Neural crest cell (in vitro differentiated cells): Measurements from ENCODE around the gene FFAR4. TPM values are rescaled to one million over a fixed set of nuclear protein-coding genes. Genes with fewer than 3 reads are reported as not detected.
A peak's percentile ranks its signal among the peaks of the same experiment; 100 is the strongest.

Experiments
- DNase-seq: peaks from one replicate; pipeline ENCODE4 v3.0.0; 2021; ENCODE audit warnings: low read depth, mixed read lengths, low spot score
- H3K27ac Mint-ChIP-seq: one replicate; pipeline ENCODE4 v1.8.0; 2021; ENCODE audit warnings: mild to moderate bottlenecking, mixed read lengths; ENCODE audit not compliant: unreplicated experiment
- H3K27me3 Mint-ChIP-seq: 2 replicates; pipeline ENCODE4 v1.8.0; 2021; ENCODE audit warnings: low read depth, mild to moderate bottlenecking, mixed read lengths
- H3K36me3 Mint-ChIP-seq: 2 replicates; pipeline ENCODE4 v1.8.0; 2021; ENCODE audit warnings: low read depth, mild to moderate bottlenecking, mixed read lengths
- H3K4me1 Mint-ChIP-seq: 2 replicates; pipeline ENCODE4 v1.8.0; 2021; ENCODE audit warnings: mixed read lengths
- H3K4me3 Mint-ChIP-seq: one replicate; pipeline ENCODE4 v1.8.0; 2021; ENCODE audit warnings: mild to moderate bottlenecking, mixed read lengths
- H3K9me3 Mint-ChIP-seq: 2 replicates; pipeline ENCODE4 v1.8.0; 2021; ENCODE audit warnings: mixed read lengths
- total RNA-seq: library from RNA; stranded (reverse); gene quantifications from 2 replicates; pipeline ENCODE4 v1.2.1, GENCODE V29; 2021
- TF ChIP-seq, protein P1 (sequence below): fragments of 200-600 bp; sonication (generic); conservative IDR thresholded peaks from 2 replicates; pipeline ENCODE4 v1.5.0; 2021; ENCODE audit warnings: antibody characterized with exemption, mild to moderate bottlenecking

The FFAR4 gene
- total RNA-seq, 1 donor from 2014 or later, result 0.09 TPM

DNA sequence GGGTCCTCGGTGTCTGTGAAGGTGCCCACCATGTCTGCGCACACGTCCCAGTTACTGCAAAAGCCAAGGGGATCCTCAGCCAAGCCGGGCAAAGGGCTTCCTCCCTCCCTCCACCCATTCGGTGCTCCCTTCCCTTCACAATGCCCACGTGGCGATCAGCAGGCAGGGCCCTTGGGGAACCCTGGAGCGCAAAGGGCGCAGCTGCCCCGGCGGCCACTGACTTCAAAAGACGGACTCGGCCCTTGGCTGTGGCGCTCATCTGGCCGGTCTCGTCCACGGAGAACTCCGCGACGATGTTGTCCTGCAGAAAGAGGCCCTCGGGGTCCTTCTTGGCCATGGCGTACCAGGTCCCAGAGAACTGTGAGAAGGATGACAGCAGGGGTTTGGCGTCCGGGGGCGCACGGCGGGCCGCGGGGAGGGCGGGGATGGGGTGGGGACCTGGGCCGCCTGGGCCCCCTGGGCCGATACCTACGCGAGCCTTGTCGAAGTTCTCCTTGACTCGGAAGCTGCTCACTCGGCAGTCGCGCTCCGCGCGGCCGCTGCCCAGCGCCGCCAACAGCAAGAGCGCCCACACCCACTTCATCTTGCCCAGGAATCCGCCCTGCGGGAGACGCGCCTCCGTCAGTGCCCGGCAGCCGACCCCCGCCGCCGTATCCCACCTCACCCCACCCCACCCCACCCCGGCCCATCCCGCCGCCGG, 34.1 kb downstream of the FFAR4 start:
- Mint-ChIP-seq H3K4me3 (peak overlapping the region; percentile 52), H3K4me1 (peaks cover 4% of the 10 kb centered on the region), H3K36me3 (no peaks in the 10 kb centered on the region), H3K27ac (no peak overlapping the region), H3K9me3 (no peaks in the 10 kb centered on the region), H3K27me3 (peaks cover 70% of the 10 kb centered on the region)
- TF ChIP-seq, protein P1, sequence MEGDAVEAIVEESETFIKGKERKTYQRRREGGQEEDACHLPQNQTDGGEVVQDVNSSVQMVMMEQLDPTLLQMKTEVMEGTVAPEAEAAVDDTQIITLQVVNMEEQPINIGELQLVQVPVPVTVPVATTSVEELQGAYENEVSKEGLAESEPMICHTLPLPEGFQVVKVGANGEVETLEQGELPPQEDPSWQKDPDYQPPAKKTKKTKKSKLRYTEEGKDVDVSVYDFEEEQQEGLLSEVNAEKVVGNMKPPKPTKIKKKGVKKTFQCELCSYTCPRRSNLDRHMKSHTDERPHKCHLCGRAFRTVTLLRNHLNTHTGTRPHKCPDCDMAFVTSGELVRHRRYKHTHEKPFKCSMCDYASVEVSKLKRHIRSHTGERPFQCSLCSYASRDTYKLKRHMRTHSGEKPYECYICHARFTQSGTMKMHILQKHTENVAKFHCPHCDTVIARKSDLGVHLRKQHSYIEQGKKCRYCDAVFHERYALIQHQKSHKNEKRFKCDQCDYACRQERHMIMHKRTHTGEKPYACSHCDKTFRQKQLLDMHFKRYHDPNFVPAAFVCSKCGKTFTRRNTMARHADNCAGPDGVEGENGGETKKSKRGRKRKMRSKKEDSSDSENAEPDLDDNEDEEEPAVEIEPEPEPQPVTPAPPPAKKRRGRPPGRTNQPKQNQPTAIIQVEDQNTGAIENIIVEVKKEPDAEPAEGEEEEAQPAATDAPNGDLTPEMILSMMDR, result no peak
- peak; percentile 6 for DNase-seq

DNA sequence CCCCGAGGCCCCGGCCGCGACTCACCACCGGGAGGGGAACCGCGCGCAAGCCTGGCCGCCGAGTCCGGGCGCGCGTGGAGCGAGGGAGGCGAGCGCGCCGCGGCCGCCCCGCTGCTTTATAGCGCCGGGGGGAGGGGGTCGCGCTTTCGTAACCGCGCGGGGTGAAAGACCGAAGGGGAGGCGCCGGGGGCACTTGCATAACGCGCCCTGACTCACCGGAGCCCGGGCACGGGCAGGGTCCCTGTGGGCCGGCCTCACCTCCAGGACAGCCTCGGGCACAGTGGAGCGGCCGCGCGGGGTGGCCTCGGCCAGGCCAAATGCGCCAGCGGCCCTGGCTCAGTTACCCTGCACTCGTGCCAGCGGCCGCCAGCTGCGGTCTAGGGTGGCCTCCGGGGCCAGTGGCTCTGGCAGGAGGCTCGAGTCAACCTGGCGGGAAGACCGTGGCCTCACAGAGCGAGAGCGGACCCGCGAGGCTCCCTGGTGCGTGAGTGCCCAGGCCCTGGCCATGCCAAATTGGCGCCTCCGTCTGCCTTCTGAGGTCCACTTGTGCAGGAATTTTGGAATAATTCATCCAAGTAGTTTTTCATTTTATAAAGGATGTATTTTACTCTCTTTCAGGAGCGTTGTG, 34.8 kb downstream of the FFAR4 start, which contains the start of gene RBP4:
TSS of gene RBP4 (minus strand) at position 90 of the 628 bp plus-strand sequence. CDS start 207 bp downstream, outside the sequence.
- Mint-ChIP-seq H3K27me3 (peaks cover 76% of the 10 kb centered on the region), H3K36me3 (no peaks in the 10 kb centered on the region), H3K9me3 (no peaks in the 10 kb centered on the region), H3K4me3 (peak within 1 kb of the TSS; percentile 61), H3K4me1 (peaks cover 4% of the 10 kb centered on the region), H3K27ac (no peak within 1 kb of the TSS)
- DNase-seq, result peak; percentile 7
- TF ChIP-seq, protein P1, result no peak

DNA sequence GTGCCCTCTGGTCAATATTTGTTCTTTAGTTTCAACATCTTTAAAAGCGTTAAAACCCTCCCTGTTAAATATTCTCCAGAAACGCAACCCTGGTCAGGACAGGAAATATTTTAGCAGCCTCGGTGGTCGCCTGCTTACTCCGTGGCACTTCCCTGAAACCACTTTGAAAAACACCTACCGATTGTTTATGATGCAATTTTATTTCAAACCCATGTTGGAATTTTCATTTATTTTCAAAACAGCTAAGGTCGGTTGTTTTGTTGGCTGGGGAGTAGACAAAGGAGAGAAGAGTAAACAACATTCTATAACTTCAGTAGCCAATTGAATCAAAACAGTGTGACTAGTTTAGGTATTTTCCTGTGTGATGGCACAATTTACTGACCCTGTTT, 35.3 kb downstream of the FFAR4 start:
- no peak overlapping the region for H3K27ac Mint-ChIP-seq
- H3K9me3 Mint-ChIP-seq, result no peaks in the 10 kb centered on the region
- H3K36me3 Mint-ChIP-seq, result no peaks in the 10 kb centered on the region
- peaks cover 4% of the 10 kb centered on the region for H3K4me1 Mint-ChIP-seq
- peak overlapping the region; percentile 61 for H3K4me3 Mint-ChIP-seq
- TF ChIP-seq, protein P1, result no peak
- no peak for DNase-seq
- peaks cover 81% of the 10 kb centered on the region for H3K27me3 Mint-ChIP-seq

DNA sequence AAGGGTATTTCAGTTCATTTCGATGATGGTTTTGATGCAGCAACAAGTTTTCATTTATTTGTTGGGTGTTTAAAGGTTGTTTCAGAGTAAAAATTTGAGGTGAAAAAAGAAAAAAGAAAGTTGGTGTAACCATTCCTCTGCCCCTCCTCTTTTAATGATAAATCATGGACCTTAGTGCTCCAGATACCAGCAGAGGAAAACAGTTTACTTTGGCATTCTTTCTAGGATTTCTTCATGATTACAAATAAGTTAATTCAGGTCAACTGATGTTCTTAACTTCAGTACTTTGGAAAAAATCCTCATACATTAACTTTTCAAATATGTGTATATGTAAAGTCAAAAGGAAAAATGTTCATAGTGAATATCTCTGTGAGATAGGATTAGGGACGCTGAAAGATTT, 36.6 kb downstream of the FFAR4 start:
- no peaks in the 10 kb centered on the region for H3K36me3 Mint-ChIP-seq
- DNase-seq, result no peak
- H3K27ac Mint-ChIP-seq, result no peak overlapping the region
- H3K4me1 Mint-ChIP-seq, result peaks cover 4% of the 10 kb centered on the region
- no peaks in the 10 kb centered on the region for H3K9me3 Mint-ChIP-seq
- TF ChIP-seq, protein P1, result no peak
- peaks cover 79% of the 10 kb centered on the region for H3K27me3 Mint-ChIP-seq
- H3K4me3 Mint-ChIP-seq, result no peak overlapping the region

DNA sequence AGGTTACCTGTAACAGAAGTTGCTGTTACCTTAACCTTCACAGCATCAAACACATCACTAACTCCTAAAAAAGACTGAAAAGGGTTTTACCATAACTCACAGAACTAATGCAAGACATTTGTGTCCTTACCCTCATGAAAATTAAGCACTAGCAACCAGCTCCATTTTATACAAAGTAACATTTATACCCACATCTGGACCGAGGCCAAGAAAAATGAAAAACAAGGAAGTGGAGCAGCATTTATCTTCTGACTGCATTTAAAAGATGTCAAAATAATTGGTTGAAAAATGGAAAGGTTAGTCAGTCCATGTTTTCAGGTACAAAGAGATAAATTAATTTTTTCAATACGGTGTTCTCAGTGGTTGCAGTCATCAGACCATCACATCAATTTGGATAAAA, 37.7 kb downstream of the FFAR4 start:
- Mint-ChIP-seq H3K27ac (no peak overlapping the region), H3K27me3 (peaks cover 77% of the 10 kb centered on the region)

More for the DNA sequence above, 37.7 kb downstream of the FFAR4 start:
- TF ChIP-seq, protein P1, result no peak
- Mint-ChIP-seq H3K4me1 (peaks cover 4% of the 10 kb centered on the region), H3K4me3 (no peak overlapping the region), H3K36me3 (no peaks in the 10 kb centered on the region), H3K9me3 (no peaks in the 10 kb centered on the region)
- DNase-seq, result no peak
